WTC11 (cell line): ENCODE measurements around the gene SNX1.

Experiments used
- CREM ChIP-seq: sonication (generic); formaldehyde crosslinking; IDR thresholded peaks from 2 replicates; pipeline ENCODE4 v1.8.1; 2022; ENCODE audit warnings: mild to moderate bottlenecking, missing genetic modification reagents, moderate library complexity
- JUN ChIP-seq: sonication (generic); formaldehyde crosslinking; IDR thresholded peaks from 2 replicates; pipeline ENCODE4 v1.8.0; 2023; ENCODE audit warnings: mild to moderate bottlenecking, missing genetic modification reagents
- NFE2L1 ChIP-seq: sonication (generic); formaldehyde crosslinking; IDR thresholded peaks from 2 replicates; pipeline ENCODE4 v1.8.1; 2023; ENCODE audit warnings: missing genetic modification reagents
- ZNF416 ChIP-seq: fragments of 250-450 bp; sonication (Bioruptor Pico); IDR thresholded peaks from 2 replicates; pipeline ENCODE4 v1.9.0; 2021; ENCODE audit warnings: mild to moderate bottlenecking, inconsistent platforms
- TF ChIP-seq, protein P1 (sequence below): fragments of 200-600 bp; IDR thresholded peaks from 2 replicates; pipeline ENCODE4 v1.8.0; 2022; ENCODE audit warnings: antibody characterized with exemption
- TF ChIP-seq, protein P2 (sequence below): sonication (generic); formaldehyde crosslinking; IDR thresholded peaks from 2 replicates; pipeline ENCODE4 v1.8.0; 2022; ENCODE audit warnings: mild to moderate bottlenecking, missing genetic modification reagents

DNA sequence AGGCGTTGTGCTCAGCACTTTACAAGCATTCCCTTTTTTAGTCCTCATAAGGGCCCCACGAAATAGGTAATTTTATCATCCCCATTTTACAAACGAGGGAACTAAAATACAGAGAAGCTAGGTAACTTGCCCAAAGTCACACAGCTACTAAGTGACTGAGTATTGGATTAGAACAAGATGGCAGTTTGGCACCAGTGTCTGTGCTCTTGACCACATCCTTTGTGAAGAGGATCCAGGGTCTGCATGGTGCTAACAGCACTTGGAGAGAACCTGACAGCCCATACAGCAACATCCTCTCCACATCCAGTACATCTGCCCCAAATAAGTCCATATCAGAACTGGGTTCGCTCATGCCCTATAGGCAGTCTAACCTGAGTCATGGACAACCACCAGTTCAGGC is 27.6 kb upstream of the SNX1 start:
- TF ChIP-seq, protein P1, sequence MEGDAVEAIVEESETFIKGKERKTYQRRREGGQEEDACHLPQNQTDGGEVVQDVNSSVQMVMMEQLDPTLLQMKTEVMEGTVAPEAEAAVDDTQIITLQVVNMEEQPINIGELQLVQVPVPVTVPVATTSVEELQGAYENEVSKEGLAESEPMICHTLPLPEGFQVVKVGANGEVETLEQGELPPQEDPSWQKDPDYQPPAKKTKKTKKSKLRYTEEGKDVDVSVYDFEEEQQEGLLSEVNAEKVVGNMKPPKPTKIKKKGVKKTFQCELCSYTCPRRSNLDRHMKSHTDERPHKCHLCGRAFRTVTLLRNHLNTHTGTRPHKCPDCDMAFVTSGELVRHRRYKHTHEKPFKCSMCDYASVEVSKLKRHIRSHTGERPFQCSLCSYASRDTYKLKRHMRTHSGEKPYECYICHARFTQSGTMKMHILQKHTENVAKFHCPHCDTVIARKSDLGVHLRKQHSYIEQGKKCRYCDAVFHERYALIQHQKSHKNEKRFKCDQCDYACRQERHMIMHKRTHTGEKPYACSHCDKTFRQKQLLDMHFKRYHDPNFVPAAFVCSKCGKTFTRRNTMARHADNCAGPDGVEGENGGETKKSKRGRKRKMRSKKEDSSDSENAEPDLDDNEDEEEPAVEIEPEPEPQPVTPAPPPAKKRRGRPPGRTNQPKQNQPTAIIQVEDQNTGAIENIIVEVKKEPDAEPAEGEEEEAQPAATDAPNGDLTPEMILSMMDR = no peak
- TF ChIP-seq ZNF416 (no peak), CREM (CRISPR knock-in tag) (no peak), JUN (CRISPR knock-in tag) (no peak), NFE2L1 (CRISPR knock-in tag) (no peak)
- TF ChIP-seq, protein P2, sequence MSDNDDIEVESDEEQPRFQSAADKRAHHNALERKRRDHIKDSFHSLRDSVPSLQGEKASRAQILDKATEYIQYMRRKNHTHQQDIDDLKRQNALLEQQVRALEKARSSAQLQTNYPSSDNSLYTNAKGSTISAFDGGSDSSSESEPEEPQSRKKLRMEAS (CRISPR knock-in tag) = no peak
